ENCODE measurements around the gene FZD10.

DNA sequence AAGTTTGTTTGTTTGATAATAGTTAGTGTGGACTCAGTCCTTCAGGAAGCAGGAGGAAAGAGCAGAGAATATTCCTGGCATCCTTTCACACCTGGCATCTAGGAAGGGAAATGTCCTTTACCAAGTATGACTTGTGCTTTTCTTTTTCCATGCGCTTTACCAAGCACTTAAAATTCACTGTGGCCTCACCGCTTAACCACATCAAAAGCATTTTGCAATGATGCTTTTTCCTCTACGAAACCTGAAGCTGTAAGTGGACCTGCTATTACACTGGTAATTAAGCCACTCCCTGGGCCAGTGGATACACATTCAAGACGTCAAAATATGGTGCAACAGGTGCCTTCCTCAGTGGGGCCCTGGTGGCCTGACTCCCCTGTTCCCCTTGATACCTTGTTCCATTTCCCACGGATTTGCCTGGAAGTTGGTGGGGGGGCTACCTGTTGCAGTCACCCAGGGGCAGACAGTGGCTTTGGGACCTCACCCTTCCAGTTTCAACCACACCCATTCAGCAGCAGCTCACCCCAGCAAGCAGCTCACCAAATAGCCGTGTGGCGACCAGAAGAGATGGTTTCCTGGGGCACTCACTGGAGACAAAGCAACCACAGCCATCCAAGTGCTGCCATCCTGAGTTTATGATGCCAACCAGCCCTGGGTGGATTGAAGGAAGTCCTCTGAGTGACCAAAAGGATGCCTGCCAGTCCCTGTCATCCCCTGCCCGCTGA is 14.2 kb upstream of the FZD10 start:
- TF ChIP-seq POLR2AphosphoS5 (IDR thresholded peaks at IDR 0.05; ENCODE audit: low read depth, low read length) = no peak
- TF ChIP-seq POLR2A (IDR thresholded peaks at IDR 0.05; ENCODE audit: low read depth, low read length) = no peak
